Dedifferentiated amniotic fluid mesenchymal stem cell (primary cell): Measurements from ENCODE around the gene GRAMD4.

Experiments
- DNase-seq: peaks from one replicate; pipeline ENCODE4 v3.0.0-alpha.2; 2016; ENCODE audit errors: extremely low spot score

The GRAMD4 gene

GRCh38 chr22:46583571-46583970 lies 36.6 kb upstream of the GRAMD4 start:
- no peak for DNase-seq

GRCh38 chr22:46584081-46584921 lies 35.9 kb upstream of the GRAMD4 start:
- DNase-seq: no peak

- DNase-seq: no peak
Measured at GRCh38 chr22:46585340-46586122, 34.7 kb upstream of the GRAMD4 start.

- no peak for DNase-seq
Measured at GRCh38 chr22:46586123-46586519, 34.1 kb upstream of the GRAMD4 start.

GRCh38 chr22:46586531-46587011 lies 33.6 kb upstream of the GRAMD4 start:
- no peak for DNase-seq

GRCh38 chr22:46587061-46587460 lies 33.1 kb upstream of the GRAMD4 start:
- no peak for DNase-seq

- DNase-seq: no peak
Measured at GRCh38 chr22:46587492-46588278, 32.5 kb upstream of the GRAMD4 start.

GRCh38 chr22:46588279-46589140 lies 31.7 kb upstream of the GRAMD4 start:
- DNase-seq: no peak

- DNase-seq: no peak
Measured at GRCh38 chr22:46589141-46589748, 30.9 kb upstream of the GRAMD4 start.

- no peak for DNase-seq
Measured at GRCh38 chr22:46589871-46590271, 30.3 kb upstream of the GRAMD4 start.

- DNase-seq: no peak
Measured at GRCh38 chr22:46590334-46590733, 29.9 kb upstream of the GRAMD4 start.

GRCh38 chr22:46591930-46592329 lies 28.3 kb upstream of the GRAMD4 start:
- no peak for DNase-seq

GRCh38 chr22:46592390-46592872 lies 27.8 kb upstream of the GRAMD4 start:
- DNase-seq: no peak

- no peak for DNase-seq
Measured at GRCh38 chr22:46593211-46593681, 26.9 kb upstream of the GRAMD4 start.

GRCh38 chr22:46593996-46594946 lies 25.9 kb upstream of the GRAMD4 start:
- DNase-seq: no peak

- DNase-seq: no peak
Measured at GRCh38 chr22:46594947-46595298, 25.3 kb upstream of the GRAMD4 start.

GRCh38 chr22:46595545-46595944 lies 24.6 kb upstream of the GRAMD4 start:
- no peak for DNase-seq

GRCh38 chr22:46596032-46596441 lies 24.1 kb upstream of the GRAMD4 start:
- DNase-seq: no peak

GRCh38 chr22:46596819-46597218 lies 23.4 kb upstream of the GRAMD4 start:
- no peak for DNase-seq
